Lung (tissue), 12 donors: Measurements from ENCODE around the gene CAPSL. TPM values are rescaled to one million over a fixed set of nuclear protein-coding genes. Genes with fewer than 3 reads are reported as not detected.

Source experiments
- ATAC-seq: fragments of 200-7000 bp; cut with Tn5 transposase; one replicate; pipeline ENCODE4 v1.9.1; 2020; ENCODE audit warnings: moderate number of reproducible peaks; ENCODE audit not compliant: insufficient read depth, low FRiP score
- DNase-seq, 3 donors: peaks; one replicate each; pipeline ENCODE4 v3.0.0-alpha.2; 2013 to 2017
- H3K27ac ChIP-seq, 2 donors: one replicate each; pipeline ENCODE4 v1.5.1; 2013; ENCODE audit warnings: mild to moderate bottlenecking in 2 of 2, moderate library complexity in 2 of 2, control low read depth in 1 of 2, inconsistent platforms in 1 of 2, low read depth in 1 of 2, low read length in 1 of 2
- H3K27me3 ChIP-seq, 3 donors: one replicate each; pipeline ENCODE4 v1.5.1; 2013; ENCODE audit warnings: low read length in 2 of 3; ENCODE audit not compliant: control insufficient read depth in 3 of 3, insufficient read depth in 3 of 3
- H3K36me3 ChIP-seq, 4 donors: one replicate each; pipeline ENCODE4 v1.5.1; 2013; ENCODE audit warnings: low read length in 4 of 4, mild to moderate bottlenecking in 1 of 4, moderate library complexity in 1 of 4; ENCODE audit not compliant: control insufficient read depth in 4 of 4, insufficient read depth in 4 of 4
- H3K4me1 ChIP-seq, 5 donors: one replicate each; pipeline ENCODE4 v1.5.1; 2013; ENCODE audit warnings: low read length in 5 of 5, mild to moderate bottlenecking in 2 of 5, moderate library complexity in 1 of 5; ENCODE audit not compliant: control insufficient read depth in 5 of 5, insufficient read depth in 5 of 5
- H3K4me3 ChIP-seq: one replicate; pipeline ENCODE4 v1.5.1; 2013; ENCODE audit warnings: mild to moderate bottlenecking, control low read depth, moderate library complexity
- H3K9ac ChIP-seq, 2 donors: one replicate each; pipeline ENCODE4 v1.5.1; 2013; ENCODE audit warnings: low read length in 2 of 2, control low read depth in 1 of 2; ENCODE audit not compliant: insufficient read depth in 1 of 2
- H3K9me3 ChIP-seq, 4 donors: one replicate each; pipeline ENCODE4 v1.5.1; 2013; ENCODE audit warnings: low read length in 3 of 4, mild to moderate bottlenecking in 1 of 4, moderate library complexity in 1 of 4; ENCODE audit not compliant: control insufficient read depth in 4 of 4, insufficient read depth in 3 of 4
- CTCF ChIP-seq: IDR thresholded peaks from 2 replicates; pipeline ENCODE4 v1.5.1; 2012; ENCODE audit warnings: mild to moderate bottlenecking; ENCODE audit errors: control extremely low read depth, extremely low read depth
- WGBS, 2 donors: extraction: QIAGEN DNeasy Blood & Tissue Kit; methylation state at CpG; one replicate each; pipeline ENCODE4 v1.1.7; 2013; 5-methylcytosine and 5-hydroxymethylcytosine counted together
- polyA plus RNA-seq, 2 donors: library from polyadenylated mRNA; stranded (reverse); fragments of 200-250 nt; gene quantifications; one replicate each; pipeline ENCODE4 v1.2.1, GENCODE V29; 2013
- total RNA-seq, 2 donors: library from RNA; depleted of rRNA in 1 of 2; stranded (reverse); fragments of >200 nt in 1 of 2; gene quantifications; one replicate each; pipeline ENCODE4 v1.2.1, GENCODE V29; 2014 to 2021
- donor health status: control.
- donor health status: control.
- donor health status: Bipolar disorder and iron deficiency.
- donor health status: healthy.
- donor health status: DM: yes; HTN: yes; CAD: no.

CAPSL gene
- total and polyA plus RNA-seq, 4 donors = 15.9 to 37.9 (median 21.2) TPM

GRCh38 chr5:35974570-35974969 is 36.1 kb upstream of the CAPSL start:
- no peak for DNase-seq
- no peak for ATAC-seq
- H3K27me3 ChIP-seq = no peaks in the 10 kb centered on the region
- 72 to 75% methylated on average over 4 of the region's 4 CpGs for WGBS, 2 donors
- H3K9ac ChIP-seq = no peak overlapping the region
- TF ChIP-seq CTCF = no peak
- no peaks in the 10 kb centered on the region for H3K36me3 ChIP-seq
- H3K4me1 ChIP-seq = no peaks in the 10 kb centered on the region
- no peak overlapping the region for H3K4me3 ChIP-seq
- peaks cover 0 to 1% (median 0%) of the 10 kb centered on the region in 4 donors for H3K9me3 ChIP-seq
- no peak overlapping the region for H3K27ac ChIP-seq

DNA sequence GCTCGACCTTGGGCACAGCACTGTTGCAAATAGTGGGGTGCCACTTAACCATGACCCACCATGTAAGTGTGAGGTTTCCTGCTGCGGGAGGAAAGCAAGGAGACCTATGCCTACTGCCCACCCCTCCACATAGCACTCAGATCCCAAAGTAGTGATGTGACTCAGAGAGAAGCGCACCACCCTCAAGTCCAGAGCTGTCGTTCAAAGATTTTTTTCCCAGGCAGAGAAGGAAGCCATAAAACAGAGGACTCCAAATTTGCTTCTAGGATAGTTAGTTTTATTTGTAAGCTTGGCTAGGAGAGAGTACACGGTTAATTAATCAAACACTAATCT is 33.4 kb upstream of the CAPSL start:
- Histone ChIP-seq H3K4me1 (no peaks in the 10 kb centered on the region), H3K36me3 (no peaks in the 10 kb centered on the region), H3K27ac (no peak overlapping the region), H3K4me3 (no peak overlapping the region), H3K27me3 (no peaks in the 10 kb centered on the region), H3K9ac (no peak overlapping the region), H3K9me3 (peaks cover 0 to 1% (median 0%) of the 10 kb centered on the region in 4 donors)
- TF ChIP-seq CTCF = no peak
- ATAC-seq (no peak), DNase-seq (no peak)
- WGBS, 2 donors = 78 to 86% methylated on average over 5 of the region's 5 CpGs

- no peak overlapping the region for H3K4me3 ChIP-seq
- H3K9me3 ChIP-seq = peaks cover 0 to 1% (median 0%) of the 10 kb centered on the region in 4 donors
- no peak overlapping the region for H3K27ac ChIP-seq
- no peak overlapping the region for H3K9ac ChIP-seq
- no peak for TF ChIP-seq CTCF
- no peak for DNase-seq
- no peaks in the 10 kb centered on the region for H3K36me3 ChIP-seq
- WGBS, 2 donors = 70 to 90% methylated on average over 4 of the region's 4 CpGs
- ATAC-seq = no peak
- no peaks in the 10 kb centered on the region for H3K4me1 ChIP-seq
- H3K27me3 ChIP-seq = no peaks in the 10 kb centered on the region
Measured at GRCh38 chr5:35971186-35971877, 32.9 kb upstream of the CAPSL start.

DNA sequence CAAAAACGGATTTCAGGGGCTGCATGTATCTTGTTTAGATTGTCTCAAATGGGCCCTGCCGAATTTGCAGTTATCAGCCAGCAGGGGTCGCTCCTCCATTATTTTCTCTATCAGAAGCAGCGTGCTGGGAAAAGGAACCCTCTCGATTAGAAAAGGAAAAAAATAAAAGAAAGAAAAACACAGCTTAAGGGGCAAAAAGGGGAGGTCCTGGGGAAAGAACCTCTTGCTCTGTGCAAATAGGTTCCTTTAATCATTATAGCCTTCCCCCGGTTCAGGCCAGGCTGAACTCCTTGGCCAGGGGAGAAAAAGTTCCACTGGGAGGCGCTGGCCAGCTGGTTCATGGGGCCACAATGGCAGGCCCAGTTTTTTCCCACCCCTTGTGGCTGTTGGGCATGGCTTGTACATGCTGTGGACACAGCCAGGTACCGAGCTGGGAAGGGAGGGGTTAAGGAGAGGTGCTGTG is 25.0 kb upstream of the CAPSL start:
- H3K9ac ChIP-seq = no peak overlapping the region
- H3K9me3 ChIP-seq = peaks cover 0 to 14% (median 3%) of the 10 kb centered on the region in 4 donors
- no peak for TF ChIP-seq CTCF
- no peak overlapping the region for H3K4me3 ChIP-seq
- no peak overlapping the region for H3K27ac ChIP-seq
- ATAC-seq (no peak), DNase-seq (no peak)
- H3K36me3 ChIP-seq = no peaks in the 10 kb centered on the region
- 49 to 55% methylated on average over 8 of the region's 8 CpGs for WGBS, 2 donors
- no peaks in the 10 kb centered on the region for H3K27me3 ChIP-seq
- no peaks in the 10 kb centered on the region for H3K4me1 ChIP-seq
